ENCODE data around the gene CTDNEP1.

CTDNEP1 gene

GRCh38 chr17:7225711-7226331 is 25.7 kb downstream of the CTDNEP1 start:
- no peak for TF ChIP-seq CTCF (IDR thresholded peaks at IDR 0.05; ENCODE audit: extremely low read depth, missing control alignments)
- no peak for DNase-seq (ENCODE audit: low spot score)

- no peak for DNase-seq (ENCODE audit: low spot score)
- no peak for TF ChIP-seq CTCF (IDR thresholded peaks at IDR 0.05; ENCODE audit: extremely low read depth, missing control alignments)
Measured at GRCh38 chr17:7224661-7225111, 26.8 kb downstream of the CTDNEP1 start.

GRCh38 chr17:7224110-7224509 is 27.4 kb downstream of the CTDNEP1 start:
- TF ChIP-seq CTCF (IDR thresholded peaks at IDR 0.05; ENCODE audit: extremely low read depth, missing control alignments) = no peak
- no peak for DNase-seq (ENCODE audit: low spot score)

GRCh38 chr17:7223375-7223774 is 28.2 kb downstream of the CTDNEP1 start:
- DNase-seq (ENCODE audit: low spot score) = no peak
- no peak for TF ChIP-seq CTCF (IDR thresholded peaks at IDR 0.05; ENCODE audit: extremely low read depth, missing control alignments)

- no peak for DNase-seq (ENCODE audit: low spot score)
Measured at GRCh38 chr17:7222972-7223292, 28.6 kb downstream of the CTDNEP1 start.

GRCh38 chr17:7222093-7222971 is 29.2 kb downstream of the CTDNEP1 start:
- no peak for TF ChIP-seq CTCF (IDR thresholded peaks at IDR 0.05; ENCODE audit: extremely low read depth, missing control alignments)
- DNase-seq (ENCODE audit: low spot score) = no peak

More at GRCh38 chr17:7222972-7223292, 28.6 kb downstream of the CTDNEP1 start:
- no peak for TF ChIP-seq CTCF (IDR thresholded peaks at IDR 0.05; ENCODE audit: extremely low read depth, missing control alignments)
